SK-N-MC (cell line): Measurements from ENCODE around the gene DDAH2.
"Not testable (repeated sequence)": the region's sequence is repeated elsewhere in the genome, so short reads cannot be mapped to it uniquely, and the experiment has no call there.

Source experiments
- DNase-seq: peaks from one replicate; pipeline ENCODE4 v3.0.0-alpha.2; 2011; ENCODE audit warnings: low read depth, low spot score
- H3K27ac ChIP-seq: fragments of 200-600 bp; sonication (generic); 2 replicates; pipeline ENCODE4 v1.5.1; 2016; ENCODE audit warnings: mixed run types
- H3K36me3 ChIP-seq: fragments of 200-600 bp; sonication (generic); 2 replicates; pipeline ENCODE4 v1.6.1; 2017; ENCODE audit warnings: antibody characterized with exemption, low read length, mixed read lengths; ENCODE audit not compliant: insufficient read depth
- H3K4me3 ChIP-seq: fragments of 200-600 bp; sonication (generic); 2 replicates; pipeline ENCODE4 v1.5.1; 2016
- H3K9ac ChIP-seq: fragments of 200-600 bp; sonication (generic); 2 replicates; pipeline ENCODE4 v1.8.0; 2017; ENCODE audit warnings: mixed run types, mixed read lengths; ENCODE audit not compliant: insufficient read length
- H3K9me3 ChIP-seq: fragments of 200-600 bp; sonication (generic); 2 replicates; pipeline ENCODE4 v1.6.1; 2017; ENCODE audit warnings: low read depth, mild to moderate bottlenecking, antibody characterized with exemption, low read length, moderate library complexity, mixed read lengths
- EZH2 ChIP-seq: fragments of 200-600 bp; sonication (generic); IDR thresholded peaks from one replicate; pipeline ENCODE4 v1.6.1; 2017; ENCODE audit warnings: antibody characterized with exemption
- FOXP2 ChIP-seq: optimal IDR thresholded peaks from 2 replicates; pipeline ENCODE3; 2011; ENCODE audit warnings: mild to moderate bottlenecking, moderate library complexity; ENCODE audit not compliant: insufficient read depth; ENCODE audit errors: extremely low read length, control extremely low read depth
- POLR2AphosphoS5 ChIP-seq: IDR thresholded peaks from 2 replicates; pipeline ENCODE4 v1.6.1; 2012; ENCODE audit warnings: mild to moderate bottlenecking, low read depth, low read length, borderline replicate concordance

The DDAH2 gene

GRCh38 chr6:31713991-31714684 lies 15.0 kb downstream of the DDAH2 start:
- no peak for DNase-seq
- H3K4me3 ChIP-seq = peak overlapping the region; percentile 37
- H3K9me3 ChIP-seq = no peaks in the 10 kb centered on the region
- TF ChIP-seq EZH2 (no peak), POLR2AphosphoS5 (no peak), FOXP2 (no peak)
- peak overlapping the region; percentile 86 for H3K27ac ChIP-seq
- no peaks in the 10 kb centered on the region for H3K36me3 ChIP-seq
- H3K9ac ChIP-seq = peak overlapping the region; percentile 71

GRCh38 chr6:31713465-31713864 lies 15.6 kb downstream of the DDAH2 start:
- H3K9ac ChIP-seq = peak overlapping the region; percentile 71
- no peak for DNase-seq
- H3K27ac ChIP-seq = peak overlapping the region; percentile 86

GRCh38 chr6:31712296-31712695 lies 16.8 kb downstream of the DDAH2 start:
- no peaks in the 10 kb centered on the region for H3K36me3 ChIP-seq
- no peak overlapping the region for H3K9ac ChIP-seq
- H3K27ac ChIP-seq = no peak overlapping the region
- DNase-seq = no peak
- TF ChIP-seq EZH2 (no peak), POLR2AphosphoS5 (no peak), FOXP2 (no peak)
- no peak overlapping the region for H3K4me3 ChIP-seq
- H3K9me3 ChIP-seq = no peaks in the 10 kb centered on the region

More at GRCh38 chr6:31713465-31713864, 15.6 kb downstream of the DDAH2 start:
- no peaks in the 10 kb centered on the region for H3K9me3 ChIP-seq
- peak overlapping the region; percentile 37 for H3K4me3 ChIP-seq
- TF ChIP-seq POLR2AphosphoS5 (no peak), EZH2 (no peak), FOXP2 (no peak)
- no peaks in the 10 kb centered on the region for H3K36me3 ChIP-seq

- H3K9me3 ChIP-seq = no peaks in the 10 kb centered on the region
- no peak overlapping the region for H3K4me3 ChIP-seq
- H3K9ac ChIP-seq = no peak overlapping the region
- H3K36me3 ChIP-seq = no peaks in the 10 kb centered on the region
- TF ChIP-seq POLR2AphosphoS5 (no peak), FOXP2 (no peak), EZH2 (no peak)
- no peak overlapping the region for H3K27ac ChIP-seq
- DNase-seq = no peak
These were observed 17.9 kb downstream of the DDAH2 start for GRCh38 chr6:31711233-31711632.

GRCh38 chr6:31710523-31711219 lies 18.4 kb downstream of the DDAH2 start:
- no peak overlapping the region for H3K9ac ChIP-seq

GRCh38 chr6:31709157-31709556 lies 19.9 kb downstream of the DDAH2 start:
- H3K9ac ChIP-seq, H3K4me3 ChIP-seq, H3K36me3 ChIP-seq, H3K27ac ChIP-seq, DNase-seq, H3K9me3 ChIP-seq: not testable (repeated sequence)

More at GRCh38 chr6:31710523-31711219, 18.4 kb downstream of the DDAH2 start:
- no peaks in the 10 kb centered on the region for H3K36me3 ChIP-seq
- H3K9me3 ChIP-seq = no peaks in the 10 kb centered on the region
- no peak for TF ChIP-seq FOXP2
- no peak for TF ChIP-seq EZH2
- TF ChIP-seq POLR2AphosphoS5 = no peak
- H3K27ac ChIP-seq = no peak overlapping the region
- no peak for DNase-seq
- no peak overlapping the region for H3K4me3 ChIP-seq

GRCh38 chr6:31708224-31708623 lies 20.9 kb downstream of the DDAH2 start:
- no peak overlapping the region for H3K4me3 ChIP-seq
- no peaks in the 10 kb centered on the region for H3K36me3 ChIP-seq
- no peak overlapping the region for H3K9ac ChIP-seq

GRCh38 chr6:31707701-31708100 lies 21.4 kb downstream of the DDAH2 start:
- no peaks in the 10 kb centered on the region for H3K9me3 ChIP-seq
- H3K4me3 ChIP-seq = no peak overlapping the region
- no peaks in the 10 kb centered on the region for H3K36me3 ChIP-seq
- H3K9ac ChIP-seq = no peak overlapping the region
- no peak for DNase-seq
- H3K27ac ChIP-seq = no peak overlapping the region
- no peak for TF ChIP-seq POLR2AphosphoS5
- TF ChIP-seq EZH2 = no peak
- no peak for TF ChIP-seq FOXP2

More at GRCh38 chr6:31708224-31708623, 20.9 kb downstream of the DDAH2 start:
- no peak overlapping the region for H3K27ac ChIP-seq
- no peak for TF ChIP-seq FOXP2
- TF ChIP-seq POLR2AphosphoS5 = no peak
- TF ChIP-seq EZH2 = no peak
- no peaks in the 10 kb centered on the region for H3K9me3 ChIP-seq
- no peak for DNase-seq

GRCh38 chr6:31706599-31706998 lies 22.5 kb downstream of the DDAH2 start, which contains the start of gene LY6G6F:
Gene LY6G6F (plus strand): TSS chr6:31706866. CDS start chr6:31706907, 41 bp downstream.
- Histone ChIP-seq H3K27ac (peak within 1 kb of the TSS; percentile 31; the same call in 1 of the 2 replicates), H3K9me3 (no peaks in the 10 kb centered on the region), H3K4me3 (no peak within 1 kb of the TSS), H3K36me3 (no peaks in the 10 kb centered on the region), H3K9ac (no peak within 1 kb of the TSS)
- no peak for DNase-seq
- TF ChIP-seq FOXP2 (no peak), EZH2 (no peak), POLR2AphosphoS5 (no peak)
